ENCODE measurements around the gene SULT2B1. TPM values are rescaled to one million over a fixed set of nuclear protein-coding genes. Genes with fewer than 3 reads are reported as not detected.

Gene SULT2B1
- total RNA-seq = under 1 TPM in 1 of 2 experiments, not detected in 1; 0.17 TPM

DNA sequence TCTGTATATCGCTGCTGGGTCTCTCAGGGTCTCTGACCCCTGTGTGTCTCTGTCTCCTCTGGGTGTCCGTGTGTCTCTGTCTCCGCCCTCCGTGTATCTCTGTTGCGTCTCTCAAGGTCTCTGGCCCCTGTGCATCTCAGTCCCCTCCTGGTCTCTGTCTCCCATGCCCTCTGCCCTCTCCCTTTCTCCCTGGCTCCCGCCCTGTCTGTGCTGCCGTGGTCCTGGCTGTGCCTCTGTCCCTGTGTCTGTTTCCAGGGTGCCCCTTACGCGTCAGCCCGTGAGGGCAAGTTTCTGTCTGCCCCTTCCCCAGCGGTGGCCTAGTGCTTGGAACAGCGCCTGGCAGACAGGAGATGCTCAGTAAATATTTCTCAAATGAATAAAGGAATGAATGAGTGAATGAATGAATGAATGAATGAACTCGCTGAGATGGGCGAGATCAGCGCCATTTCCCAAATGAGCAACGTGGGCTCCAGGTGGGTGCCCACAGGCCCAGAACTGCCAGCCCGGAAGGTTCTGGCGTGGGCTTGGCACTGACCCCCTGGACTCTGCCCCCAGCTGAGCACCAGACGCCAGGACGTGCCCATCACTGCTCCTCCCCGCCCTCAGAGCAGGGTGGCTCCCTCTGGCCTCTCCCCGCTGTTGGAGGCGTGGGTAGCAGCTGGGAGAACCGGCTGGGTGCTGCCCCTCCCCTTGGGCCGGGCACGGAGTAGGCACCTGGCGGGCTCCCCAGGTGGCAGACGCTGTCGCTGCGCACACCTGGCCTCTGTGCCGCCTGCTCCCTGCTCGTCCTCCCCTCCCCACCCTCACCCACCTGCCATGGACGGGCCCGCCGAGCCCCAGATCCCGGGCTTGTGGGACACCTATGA lies at the start of gene SULT2B1:
TSS of gene SULT2B1 (plus strand) at position 736 of the 866 bp plus-strand sequence. CDS start at position 817, 81 bp downstream.

DNA sequence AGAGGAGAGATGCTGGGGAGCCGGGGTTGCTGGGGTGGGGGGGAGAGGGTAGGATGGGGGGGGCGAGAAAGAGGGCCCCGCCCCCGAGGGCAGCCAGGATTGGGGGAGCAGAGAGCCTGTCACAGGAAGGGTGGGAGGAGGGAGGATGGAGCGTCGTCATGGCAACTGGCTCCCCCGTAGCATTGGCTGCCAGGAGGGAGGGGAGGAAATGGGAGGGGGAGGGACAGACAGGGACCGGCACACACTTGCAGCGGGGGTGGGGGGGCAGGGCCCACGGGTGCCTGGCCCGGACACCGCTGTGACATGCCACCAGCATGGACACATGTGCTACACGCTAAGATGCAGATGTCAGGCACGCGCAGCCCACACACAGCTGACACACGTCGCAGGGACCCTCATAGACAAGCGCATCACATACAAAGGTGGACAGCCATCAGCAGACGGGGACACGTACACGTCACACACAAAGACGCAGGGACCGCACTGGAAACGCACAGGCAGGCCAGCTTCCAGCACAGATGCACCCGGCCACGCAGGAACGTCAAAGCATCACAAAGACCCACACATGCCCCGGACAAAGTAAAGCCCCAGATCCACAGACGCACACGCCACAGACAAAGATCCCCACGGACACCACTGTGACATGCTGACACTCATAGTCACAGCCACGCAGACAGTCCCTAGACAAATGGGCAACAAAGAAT lies 40.0 kb upstream of the SULT2B1 start, which contains the start of gene LMTK3:
TSS of gene LMTK3 (minus strand) at position 36 of the 704 bp plus-strand sequence. CDS start 259 bp downstream, outside the sequence.

DNA sequence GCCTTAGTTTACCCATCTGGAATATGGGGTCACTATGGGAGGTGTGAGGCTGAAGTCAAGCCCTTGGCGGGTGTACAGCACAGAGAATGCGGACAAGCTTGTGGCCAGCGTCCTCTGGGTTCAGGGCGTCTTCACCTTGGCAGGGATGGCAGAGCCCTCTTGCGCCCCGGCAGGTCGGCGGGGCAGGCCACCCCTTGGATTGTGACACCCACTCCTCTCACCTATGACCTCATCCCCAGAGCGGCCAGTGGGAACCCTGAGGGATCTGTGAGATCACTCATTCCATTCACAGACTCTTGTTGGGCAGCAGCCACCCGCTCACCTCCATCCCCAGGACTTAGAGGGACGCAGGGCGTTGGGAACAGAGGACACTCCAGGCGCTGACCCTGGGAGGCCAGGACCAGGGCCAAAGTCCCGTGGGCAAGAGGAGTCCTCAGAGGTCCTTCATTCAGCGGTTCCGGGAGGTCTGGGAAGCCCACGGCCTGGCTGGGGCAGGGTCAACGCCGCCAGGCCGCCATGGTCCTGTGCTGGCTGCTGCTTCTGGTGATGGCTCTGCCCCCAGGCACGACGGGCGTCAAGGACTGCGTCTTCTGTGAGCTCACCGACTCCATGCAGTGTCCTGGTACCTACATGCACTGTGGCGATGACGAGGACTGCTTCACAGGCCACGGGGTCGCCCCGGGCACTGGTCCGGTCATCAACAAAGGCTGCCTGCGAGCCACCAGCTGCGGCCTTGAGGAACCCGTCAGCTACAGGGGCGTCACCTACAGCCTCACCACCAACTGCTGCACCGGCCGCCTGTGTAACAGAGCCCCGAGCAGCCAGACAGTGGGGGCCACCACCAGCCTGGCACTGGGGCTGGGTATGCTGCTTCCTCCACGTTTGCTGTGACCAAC lies 54.7 kb downstream of the SULT2B1 start, which contains the start of gene SPACA4:
TSS of gene SPACA4 (plus strand) at position 280 of the 896 bp plus-strand sequence. CDS start at position 517, 237 bp downstream.

DNA sequence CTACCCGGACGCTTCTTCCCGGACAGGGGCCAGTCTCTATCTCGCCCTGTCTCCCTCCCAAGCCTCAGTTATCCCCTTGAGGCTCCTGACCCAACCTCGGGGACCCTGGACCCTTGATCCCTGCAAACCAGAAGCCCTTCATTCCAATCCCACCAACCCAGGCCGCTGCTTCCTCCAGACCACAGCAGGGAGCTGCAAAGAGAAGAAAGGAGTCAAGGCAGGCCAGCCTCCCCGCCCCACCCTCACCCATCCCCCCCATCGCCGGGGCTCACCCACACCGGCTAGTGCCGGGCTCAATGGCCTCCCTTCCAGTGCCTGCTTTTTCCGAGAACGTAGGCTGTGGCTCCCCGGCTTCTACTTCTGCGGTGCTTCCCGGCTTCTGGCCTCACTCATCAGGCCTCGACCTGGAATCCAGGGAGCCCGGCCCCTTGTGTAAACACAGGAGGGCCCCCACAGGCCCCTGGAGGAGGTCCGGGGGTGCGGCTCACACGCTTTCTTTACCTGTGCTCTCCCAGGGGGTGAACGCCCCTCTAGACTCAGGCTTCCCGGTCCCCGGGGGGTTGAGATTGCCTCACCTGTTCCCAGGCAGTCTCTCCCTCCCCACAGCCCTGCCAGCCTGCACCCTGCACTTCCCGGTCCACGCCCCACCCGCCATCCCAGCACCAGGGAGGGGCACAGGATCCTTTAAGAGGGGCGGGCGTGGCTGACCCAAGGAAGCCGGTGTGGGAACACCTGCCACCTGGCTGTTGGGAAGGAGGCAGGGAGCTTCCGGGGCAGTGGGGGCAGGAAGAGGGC lies 62.7 kb downstream of the SULT2B1 start, which contains the start of gene FAM83E:
TSS of gene FAM83E (minus strand) at position 641 of the 795 bp plus-strand sequence. CDS start 1,704 bp downstream, outside the sequence.

DNA sequence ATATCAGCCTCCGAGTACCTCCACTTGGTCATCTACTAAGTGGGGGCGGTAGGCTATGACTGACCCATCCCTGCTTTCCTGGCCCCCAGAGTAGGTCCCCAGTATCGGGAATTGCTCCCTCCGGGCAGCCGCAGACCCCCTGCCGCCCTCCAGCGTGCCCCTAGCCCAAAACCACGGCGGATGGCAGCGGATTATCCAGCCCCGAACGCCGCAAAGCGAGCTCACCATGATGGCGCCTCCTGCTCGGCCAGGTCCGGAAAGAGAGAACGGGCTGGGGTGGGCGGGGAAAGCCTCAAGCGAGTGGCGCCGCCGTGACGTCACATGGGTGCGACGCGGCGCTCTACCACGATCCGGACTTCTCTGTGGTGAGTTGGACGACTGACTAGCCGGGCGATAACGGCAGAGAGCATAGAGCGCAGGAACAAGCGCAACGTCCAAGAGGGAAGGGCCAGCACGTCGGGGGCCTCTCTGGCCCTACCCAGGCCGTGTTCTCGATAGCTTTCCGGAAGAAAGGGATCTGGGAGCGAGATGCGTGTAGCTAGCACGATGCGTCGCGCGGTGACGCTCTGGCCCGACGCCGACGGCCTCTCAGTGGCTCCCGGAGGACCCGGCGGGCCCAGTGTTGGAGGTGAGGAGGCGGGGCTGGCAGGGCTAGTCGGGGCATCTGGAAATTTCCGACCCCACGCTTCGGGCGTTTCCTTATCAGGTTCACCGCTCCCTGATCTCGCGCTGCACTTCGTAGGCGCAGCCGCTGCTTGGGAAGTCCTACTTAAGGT lies 67.1 kb downstream of the SULT2B1 start, which contains the start of the genes RPL18 and SPHK2:
TSS of gene RPL18 (minus strand) at position 263 of the 776 bp plus-strand sequence. CDS start at position 228, 35 bp downstream.
TSS of gene SPHK2 (plus strand) at position 591 of the 776 bp plus-strand sequence. CDS start 1,009 bp downstream, outside the sequence.

DNA sequence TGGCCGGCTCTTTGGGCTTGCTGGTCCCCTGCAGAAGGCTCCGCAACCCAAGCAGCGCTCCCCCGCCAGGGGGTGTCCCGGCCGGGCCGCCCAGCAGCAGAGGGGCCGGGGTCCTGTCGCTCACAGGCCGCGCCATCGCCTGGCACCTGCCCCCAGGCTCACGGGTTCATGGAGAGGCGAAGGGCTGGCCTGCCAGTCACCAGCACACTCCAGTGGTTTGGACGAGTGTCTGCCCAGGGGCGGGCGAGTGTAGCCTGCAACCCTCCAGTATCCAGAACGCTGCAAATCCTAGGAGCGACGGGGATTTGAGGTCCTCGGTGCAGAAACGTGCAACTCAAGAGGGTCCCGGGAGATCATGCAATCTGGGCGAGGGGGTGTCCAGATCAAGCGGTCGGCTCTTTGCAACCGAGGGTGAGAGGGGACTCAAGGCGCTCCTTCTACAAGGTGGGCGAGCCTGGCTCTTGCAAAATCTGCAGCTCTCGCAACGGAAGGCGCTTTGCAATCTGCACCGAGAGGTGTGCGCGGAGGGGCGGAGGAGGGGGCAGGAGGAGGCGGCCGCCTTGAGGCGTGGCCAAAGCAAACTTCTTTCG lies 85.0 kb downstream of the SULT2B1 start, which contains the start of gene DBP:
TSS of gene DBP (minus strand) at position 521 of the 590 bp plus-strand sequence. CDS start at position 136, 385 bp downstream.

DNA sequence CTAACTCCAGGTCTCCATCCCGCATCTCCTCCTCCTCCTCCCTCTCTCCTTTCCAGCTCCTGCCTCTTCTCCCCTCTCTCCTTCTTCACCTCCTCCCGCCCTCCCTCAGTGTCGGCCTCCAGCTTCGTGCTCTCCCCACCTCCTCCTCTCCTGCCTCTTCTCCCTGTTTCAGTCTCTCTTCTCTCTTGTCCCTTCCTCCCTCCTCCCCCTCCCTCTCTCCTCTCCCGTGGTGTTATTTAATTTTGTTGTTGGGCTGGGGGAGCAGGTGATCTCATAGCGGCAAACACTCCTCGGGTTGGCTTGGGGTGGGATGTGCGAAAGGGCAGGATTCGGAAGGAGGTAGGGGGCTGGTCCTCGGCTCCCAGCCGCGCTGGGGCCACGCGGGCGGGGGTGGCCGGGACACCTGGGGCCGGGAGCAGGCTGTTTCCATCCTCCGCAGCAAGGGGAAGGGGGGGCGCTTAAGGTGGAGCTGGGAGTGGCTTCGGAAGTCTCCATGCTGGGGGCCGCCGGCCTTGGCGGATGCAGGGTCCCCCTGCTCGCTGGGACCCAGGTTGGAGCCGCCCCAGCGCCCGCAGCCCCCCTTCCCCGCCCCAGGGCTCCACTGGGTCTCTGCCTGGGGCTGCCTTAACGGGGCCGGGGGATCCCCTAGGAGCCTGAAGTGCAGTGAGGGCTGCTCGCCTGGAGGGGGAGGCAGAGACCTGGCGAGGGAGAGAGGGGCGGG lies 94.2 kb downstream of the SULT2B1 start, which contains the start of gene CA11:
TSS of gene CA11 (minus strand) at position 187 of the 721 bp plus-strand sequence. CDS start 555 bp downstream, outside the sequence.

Other genes with a start within 250 kb of the SULT2B1 start
- gene EMP3, start 226.6 kb upstream of the SULT2B1 start, total RNA-seq = 100 to 1,000 TPM; 397 to 399 TPM
- 10 to 100 TPM; 17.0 to 19.1 TPM for gene TMEM143, start 188.2 kb upstream of the SULT2B1 start, total RNA-seq
- gene SYNGR4, start 187.8 kb upstream of the SULT2B1 start, total RNA-seq = not detected
- 10 to 100 TPM; 71.5 to 76.1 TPM for gene KDELR1, start 160.6 kb upstream of the SULT2B1 start, total RNA-seq
- under 1 TPM; 0.05 to 0.08 TPM for gene GRIN2D, start 158.5 kb upstream of the SULT2B1 start, total RNA-seq
- 10 to 100 TPM; 28.4 to 29.9 TPM for gene GRWD1, start 106.2 kb upstream of the SULT2B1 start, total RNA-seq
- under 1 TPM; 0.71 to 0.75 TPM for gene KCNJ14, start 96.6 kb upstream of the SULT2B1 start, total RNA-seq
- gene CYTH2, start 82.8 kb upstream of the SULT2B1 start, total RNA-seq = 10 to 100 TPM; 62.3 to 66.6 TPM
- gene LMTK3, start 40.3 kb upstream of the SULT2B1 start, total RNA-seq = 1 to 10 TPM; 5.7 to 7.5 TPM
- not detected for gene SPACA4, start 54.6 kb downstream of the SULT2B1 start, total RNA-seq
- gene FAM83E, start 62.9 kb downstream of the SULT2B1 start, total RNA-seq = 1 to 10 TPM; 1.2 to 2.1 TPM
- gene RPL18, start 67.0 kb downstream of the SULT2B1 start, total RNA-seq = 1,000 to 10,000 TPM; 2,122 to 2,183 TPM
- gene SPHK2, start 67.3 kb downstream of the SULT2B1 start, total RNA-seq = 10 to 100 TPM; 26.6 to 30.6 TPM
- 10 to 100 TPM; 25.8 to 27.4 TPM for gene DBP, start 85.2 kb downstream of the SULT2B1 start, total RNA-seq
- 10 to 100 TPM; 10.7 to 11.5 TPM for gene CA11, start 94.0 kb downstream of the SULT2B1 start, total RNA-seq
- gene NTN5, start 120.8 kb downstream of the SULT2B1 start, total RNA-seq = 1 to 10 TPM; 1.2 to 1.3 TPM
- gene FUT2, start 143.8 kb downstream of the SULT2B1 start, total RNA-seq = not detected
- 1 to 10 TPM; 1.1 to 1.4 TPM for gene MAMSTR, start 167.6 kb downstream of the SULT2B1 start, total RNA-seq
- gene RASIP1, start 188.4 kb downstream of the SULT2B1 start, total RNA-seq = under 1 TPM; 0.14 to 0.15 TPM
- gene IZUMO1, start 194.7 kb downstream of the SULT2B1 start, total RNA-seq = not detected
- gene FUT1, start 200.5 kb downstream of the SULT2B1 start, total RNA-seq = under 1 TPM; 0.12 to 0.28 TPM
- not detected for gene FGF21, start 203.4 kb downstream of the SULT2B1 start, total RNA-seq